DND-41 (cell line): ENCODE measurements around the gene SLAMF9.

Experiments
- ATAC-seq: fragments of 200-7000 bp; cut with Tn5 transposase; 3 replicates; pipeline ENCODE4 v1.9.1; 2021; ENCODE audit warnings: low read depth; ENCODE audit not compliant: insufficient read depth
- DNase-seq: peaks from one replicate; pipeline ENCODE4 v3.0.0-alpha.2; 2020
- H2AFZ ChIP-seq: 2 replicates; pipeline ENCODE4 v1.6.0; 2012; ENCODE audit warnings: low read depth, low read length
- H3K27ac ChIP-seq: 2 replicates; pipeline ENCODE4 v1.5.1; 2012; ENCODE audit warnings: low read length, inconsistent platforms
- H3K27me3 ChIP-seq: fragments of 200-600 bp; sonication (generic); 2 replicates; pipeline ENCODE4 v1.6.0; 2012; ENCODE audit warnings: low read length, mild to moderate bottlenecking, inconsistent platforms; ENCODE audit not compliant: insufficient read depth, poor library complexity
- H3K36me3 ChIP-seq: 2 replicates; pipeline ENCODE4 v1.5.1; 2012; ENCODE audit warnings: low read length, inconsistent platforms; ENCODE audit not compliant: insufficient read depth
- H3K4me1 ChIP-seq: 2 replicates; pipeline ENCODE4 v1.5.1; 2012; ENCODE audit warnings: mild to moderate bottlenecking, low read length; ENCODE audit not compliant: insufficient read depth
- H3K4me2 ChIP-seq: 2 replicates; pipeline ENCODE4 v1.6.0; 2012; ENCODE audit warnings: mild to moderate bottlenecking, moderate library complexity, low read length, inconsistent platforms; ENCODE audit not compliant: insufficient read depth
- H3K4me3 ChIP-seq, 2 experiments: fragments of 200-600 bp in 1 of 2; shearing (Covaris generic) in 1 of 2; 2 replicates each; pipeline ENCODE4 v1.5.1; 2012 to 2016; ENCODE audit warnings: inconsistent platforms in 2 of 2, low read length in 2 of 2, mild to moderate bottlenecking in 2 of 2, low read depth in 1 of 2, moderate library complexity in 1 of 2
- H3K79me2 ChIP-seq: 2 replicates; pipeline ENCODE4 v1.6.0; 2012; ENCODE audit warnings: low read length, inconsistent platforms; ENCODE audit not compliant: insufficient read depth
- H3K9ac ChIP-seq: 2 replicates; pipeline ENCODE4 v1.6.0; 2012; ENCODE audit warnings: low read depth, mild to moderate bottlenecking, inconsistent platforms, low read length, moderate library complexity
- H3K9me3 ChIP-seq: 2 replicates; pipeline ENCODE4 v1.5.1; 2012; ENCODE audit warnings: low read length, moderate library complexity, mild to moderate bottlenecking, inconsistent platforms; ENCODE audit not compliant: insufficient read depth, severe bottlenecking
- H4K20me1 ChIP-seq: 2 replicates; pipeline ENCODE4 v1.6.0; 2012; ENCODE audit warnings: low read length; ENCODE audit not compliant: insufficient read depth
- CTCF ChIP-seq: IDR thresholded peaks from 2 replicates; pipeline ENCODE4 v1.5.1; 2012; ENCODE audit warnings: borderline replicate concordance, low read length, moderate library complexity, mild to moderate bottlenecking; ENCODE audit not compliant: poor library complexity, severe bottlenecking; ENCODE audit errors: extremely low read depth
- EZH2 ChIP-seq: IDR thresholded peaks from 3 replicates; pipeline ENCODE4 v1.6.1; 2012; ENCODE audit warnings: borderline replicate concordance, low read depth, mild to moderate bottlenecking, moderate library complexity, low read length, inconsistent platforms; ENCODE audit not compliant: severe bottlenecking

The SLAMF9 gene

GRCh38 chr1:159980076-159980475 is 26.0 kb upstream of the SLAMF9 start:
- Histone ChIP-seq H3K9ac (no peak overlapping the region), H3K4me1 (no peaks in the 10 kb centered on the region), H3K4me2 (no peak overlapping the region), H4K20me1 (0 out of 2 replicates have a peak, but pooled peaks cover 2% of the 10 kb centered on the region), H3K36me3 (no peaks in the 10 kb centered on the region), H3K27ac (no peak overlapping the region), H3K4me3 (no peak overlapping the region), H2AFZ (no peak overlapping the region), H3K9me3 (no peaks in the 10 kb centered on the region), H3K27me3 (peaks cover 26% of the 10 kb centered on the region), H3K79me2 (no peaks in the 10 kb centered on the region)
- ATAC-seq (no peak), DNase-seq (no peak)
- no peak for TF ChIP-seq EZH2
- TF ChIP-seq CTCF: no peak

GRCh38 chr1:159979257-159979656 is 25.2 kb upstream of the SLAMF9 start:
- no peaks in the 10 kb centered on the region for H3K9me3 ChIP-seq
- H4K20me1 ChIP-seq: 0 out of 2 replicates have a peak, but pooled peaks cover 2% of the 10 kb centered on the region
- no peak for ATAC-seq
- no peaks in the 10 kb centered on the region for H3K79me2 ChIP-seq
- H3K9ac ChIP-seq: no peak overlapping the region
- no peaks in the 10 kb centered on the region for H3K4me1 ChIP-seq
- TF ChIP-seq CTCF: no peak
- no peak for TF ChIP-seq EZH2
- no peak overlapping the region for H3K4me2 ChIP-seq
- peaks cover 32% of the 10 kb centered on the region for H3K27me3 ChIP-seq
- DNase-seq: no peak
- H3K27ac ChIP-seq: no peak overlapping the region
- H2AFZ ChIP-seq: no peak overlapping the region
- no peaks in the 10 kb centered on the region for H3K36me3 ChIP-seq
- H3K4me3 ChIP-seq: no peak overlapping the region

- DNase-seq: no peak
- Histone ChIP-seq H2AFZ (no peak overlapping the region), H3K27me3 (peaks cover 35% of the 10 kb centered on the region), H3K9ac (no peak overlapping the region), H4K20me1 (0 out of 2 replicates have a peak, but pooled peaks cover 2% of the 10 kb centered on the region), H3K4me2 (no peak overlapping the region), H3K27ac (no peak overlapping the region), H3K79me2 (no peaks in the 10 kb centered on the region), H3K4me1 (no peaks in the 10 kb centered on the region), H3K4me3 (no peak overlapping the region), H3K9me3 (no peaks in the 10 kb centered on the region), H3K36me3 (no peaks in the 10 kb centered on the region)
- TF ChIP-seq CTCF (no peak), EZH2 (no peak)
- ATAC-seq: no peak
Measured at GRCh38 chr1:159978107-159978398, 24.0 kb upstream of the SLAMF9 start.

GRCh38 chr1:159977364-159978106 is 23.5 kb upstream of the SLAMF9 start:
- Histone ChIP-seq H3K27ac (no peak overlapping the region), H3K4me3 (no peak overlapping the region), H3K4me2 (no peak overlapping the region), H2AFZ (no peak overlapping the region), H3K79me2 (no peaks in the 10 kb centered on the region), H3K4me1 (no peaks in the 10 kb centered on the region), H4K20me1 (0 out of 2 replicates have a peak, but pooled peaks cover 2% of the 10 kb centered on the region), H3K36me3 (no peaks in the 10 kb centered on the region), H3K9ac (no peak overlapping the region), H3K27me3 (peaks cover 36% of the 10 kb centered on the region), H3K9me3 (no peaks in the 10 kb centered on the region)
- no peak for TF ChIP-seq CTCF
- no peak for TF ChIP-seq EZH2
- ATAC-seq (no peak), DNase-seq (no peak)
